SK-N-SH (cell line): Measurements from ENCODE around the gene BRME1.

Experiments
- CHD2 ChIP-seq: fragments of 150-350 bp; IDR thresholded peaks from 2 replicates; pipeline ENCODE4 v1.6.1; 2018; ENCODE audit warnings: low read length; ENCODE audit not compliant: partially characterized antibody
- CTCF ChIP-seq: fragments of 200-600 bp; sonication (generic); IDR thresholded peaks from 2 replicates; pipeline ENCODE4 v1.6.1; 2017; ENCODE audit warnings: antibody characterized with exemption, mild to moderate bottlenecking, moderate library complexity
- ELF1 ChIP-seq: IDR thresholded peaks from 2 replicates; pipeline ENCODE4 v1.4.0; 2012
- EP300 ChIP-seq, 2 experiments: IDR thresholded peaks; 2 replicates each; pipeline versions ENCODE4 v1.4.0 to v1.6.1; 2012; ENCODE audit warnings: borderline replicate concordance in 1 of 2, low read depth in 1 of 2, low read length in 1 of 2
- FOSL2 ChIP-seq: IDR thresholded peaks from 2 replicates; pipeline ENCODE4 v1.4.0; 2012; ENCODE audit warnings: low read depth, mild to moderate bottlenecking, moderate library complexity, borderline replicate concordance
- FOXM1 ChIP-seq: IDR thresholded peaks from 2 replicates; pipeline ENCODE4 v1.4.0; 2012; ENCODE audit warnings: low read depth, mild to moderate bottlenecking
- GABPA ChIP-seq: IDR thresholded peaks from 2 replicates; pipeline ENCODE4 v1.4.0; 2012; ENCODE audit warnings: low read depth, mild to moderate bottlenecking
- POLR2AphosphoS5 ChIP-seq: IDR thresholded peaks from 2 replicates; pipeline ENCODE4 v1.6.1; 2012; ENCODE audit warnings: low read depth, low read length
- RAD21 ChIP-seq: IDR thresholded peaks from 2 replicates; pipeline ENCODE4 v1.6.1; 2012; ENCODE audit warnings: mild to moderate bottlenecking, low read length
- RCOR1 ChIP-seq: fragments of 150-350 bp; IDR thresholded peaks from 2 replicates; pipeline ENCODE4 v1.6.1; 2017; ENCODE audit warnings: antibody characterized with exemption, low read length
- REST ChIP-seq: IDR thresholded peaks from 2 replicates; pipeline ENCODE4 v1.6.1; 2012; ENCODE audit warnings: mild to moderate bottlenecking, low read depth, low read length, moderate library complexity
- TAF1 ChIP-seq: IDR thresholded peaks from 2 replicates; pipeline ENCODE4 v1.6.1; 2012; ENCODE audit warnings: low read depth, mild to moderate bottlenecking, low read length, moderate library complexity, borderline replicate concordance
- USF2 ChIP-seq: fragments of 150-350 bp; IDR thresholded peaks from 2 replicates; pipeline ENCODE4 v1.6.1; 2017; ENCODE audit warnings: antibody characterized with exemption, low read length, low read depth, borderline replicate concordance
- YY1 ChIP-seq: IDR thresholded peaks from 2 replicates; pipeline ENCODE4 v1.4.0; 2012; ENCODE audit warnings: low read depth, mild to moderate bottlenecking

GRCh38 chr19:13872695-13873389 lies 33.1 kb downstream of the BRME1 start:
- no peak for TF ChIP-seq FOXM1
- no peak for TF ChIP-seq RCOR1
- TF ChIP-seq TAF1, result no peak
- no peak for TF ChIP-seq CHD2
- no peak for TF ChIP-seq ELF1
- no peak for TF ChIP-seq CTCF
- no peak for TF ChIP-seq POLR2AphosphoS5
- TF ChIP-seq FOSL2, result no peak
- no peak for TF ChIP-seq USF2
- TF ChIP-seq GABPA, result no peak
- TF ChIP-seq RAD21, result no peak
- TF ChIP-seq REST, result no peak
- TF ChIP-seq EP300 (IDR thresholded peaks at IDR 0.05; ENCODE audit: borderline replicate concordance in 1 of 2, low read depth in 1 of 2, low read length in 1 of 2), result no peak
- no peak for TF ChIP-seq YY1
